ENCODE results near the gene SBF1. TPM values are rescaled to one million over a fixed set of nuclear protein-coding genes. Genes with fewer than 3 reads are reported as not detected.

Gene SBF1
- total RNA-seq, 4 donors from 2014 or later: 80.0 to 227 (median 128) TPM

DNA sequence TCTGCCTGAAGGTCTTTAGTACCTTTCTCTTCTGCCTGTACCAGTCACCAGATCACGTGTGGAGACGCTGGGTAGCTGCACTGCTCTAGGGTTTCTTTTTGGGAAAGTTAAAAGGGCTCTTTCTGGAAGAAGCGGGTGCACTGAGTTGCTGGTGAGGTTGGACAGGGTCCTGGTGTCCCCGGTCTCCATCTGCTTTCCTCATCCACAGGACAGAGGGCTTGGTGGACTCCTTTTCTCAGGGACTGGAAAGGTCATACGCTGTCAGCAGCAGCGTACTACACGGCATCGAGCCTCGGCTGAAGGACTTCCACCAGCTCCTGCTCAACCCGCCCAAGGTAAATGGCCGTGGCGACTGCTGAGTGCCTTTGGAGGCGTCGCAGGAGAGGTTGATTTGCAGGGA is 52.8 kb downstream of the SBF1 start:
- H3K27me3 ChIP-seq: no peaks in the 10 kb centered on the region
- TF ChIP-seq, protein P1, sequence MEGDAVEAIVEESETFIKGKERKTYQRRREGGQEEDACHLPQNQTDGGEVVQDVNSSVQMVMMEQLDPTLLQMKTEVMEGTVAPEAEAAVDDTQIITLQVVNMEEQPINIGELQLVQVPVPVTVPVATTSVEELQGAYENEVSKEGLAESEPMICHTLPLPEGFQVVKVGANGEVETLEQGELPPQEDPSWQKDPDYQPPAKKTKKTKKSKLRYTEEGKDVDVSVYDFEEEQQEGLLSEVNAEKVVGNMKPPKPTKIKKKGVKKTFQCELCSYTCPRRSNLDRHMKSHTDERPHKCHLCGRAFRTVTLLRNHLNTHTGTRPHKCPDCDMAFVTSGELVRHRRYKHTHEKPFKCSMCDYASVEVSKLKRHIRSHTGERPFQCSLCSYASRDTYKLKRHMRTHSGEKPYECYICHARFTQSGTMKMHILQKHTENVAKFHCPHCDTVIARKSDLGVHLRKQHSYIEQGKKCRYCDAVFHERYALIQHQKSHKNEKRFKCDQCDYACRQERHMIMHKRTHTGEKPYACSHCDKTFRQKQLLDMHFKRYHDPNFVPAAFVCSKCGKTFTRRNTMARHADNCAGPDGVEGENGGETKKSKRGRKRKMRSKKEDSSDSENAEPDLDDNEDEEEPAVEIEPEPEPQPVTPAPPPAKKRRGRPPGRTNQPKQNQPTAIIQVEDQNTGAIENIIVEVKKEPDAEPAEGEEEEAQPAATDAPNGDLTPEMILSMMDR (IDR thresholded peaks at IDR 0.05): no peak
- no peak for TF ChIP-seq POLR2A (IDR thresholded peaks at IDR 0.05)
- no peaks in the 10 kb centered on the region for H3K9me3 ChIP-seq
- no peak for DNase-seq
- no peak overlapping the region for H3K27ac ChIP-seq
- no peaks in the 10 kb centered on the region for H3K4me1 ChIP-seq
- intact Hi-C loops (cut with DNase I): no loop called here
- no peak overlapping the region for H3K4me3 ChIP-seq (replicated peaks in 1 of 3)
- WGBS, 2 donors: 95 to 97% methylated on average over 14 of the region's 14 CpGs
- peaks cover 64 to 65% of the 10 kb centered on the region in 2 donors for H3K36me3 ChIP-seq

DNA sequence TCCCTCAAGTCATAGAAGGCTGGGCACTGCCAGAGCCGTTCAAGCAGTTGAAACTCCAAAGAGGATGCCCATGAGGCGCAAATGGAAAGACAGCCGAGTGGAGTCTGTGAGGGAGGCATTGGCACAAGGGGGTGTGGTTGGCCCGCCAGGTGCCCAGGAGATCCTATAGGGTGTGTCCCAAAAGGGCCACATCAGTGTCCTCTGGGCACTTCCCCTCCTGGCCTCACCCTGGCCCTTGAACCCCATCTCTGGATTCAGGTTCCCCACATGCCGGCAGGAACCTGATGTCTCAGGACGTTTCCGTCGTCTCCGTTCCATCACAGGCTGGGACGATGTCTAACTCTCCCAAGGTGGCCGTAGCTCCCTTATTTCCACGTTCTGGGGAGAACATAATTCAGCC is 54.3 kb downstream of the SBF1 start:
- H3K4me1 ChIP-seq: no peaks in the 10 kb centered on the region
- no peak for DNase-seq
- no peak overlapping the region for H3K27ac ChIP-seq
- H3K27me3 ChIP-seq: no peaks in the 10 kb centered on the region
- no peaks in the 10 kb centered on the region for H3K9me3 ChIP-seq
- peaks cover 76 to 79% of the 10 kb centered on the region in 2 donors for H3K36me3 ChIP-seq
- no peak overlapping the region for H3K4me3 ChIP-seq (replicated peaks in 1 of 3)
- no peak for TF ChIP-seq POLR2A (IDR thresholded peaks at IDR 0.05)
- TF ChIP-seq, protein P1 (IDR thresholded peaks at IDR 0.05): no peak
- intact Hi-C loops (cut with DNase I): no loop called here
- 92 to 93% methylated on average over 12 of the region's 12 CpGs for WGBS, 2 donors

DNA sequence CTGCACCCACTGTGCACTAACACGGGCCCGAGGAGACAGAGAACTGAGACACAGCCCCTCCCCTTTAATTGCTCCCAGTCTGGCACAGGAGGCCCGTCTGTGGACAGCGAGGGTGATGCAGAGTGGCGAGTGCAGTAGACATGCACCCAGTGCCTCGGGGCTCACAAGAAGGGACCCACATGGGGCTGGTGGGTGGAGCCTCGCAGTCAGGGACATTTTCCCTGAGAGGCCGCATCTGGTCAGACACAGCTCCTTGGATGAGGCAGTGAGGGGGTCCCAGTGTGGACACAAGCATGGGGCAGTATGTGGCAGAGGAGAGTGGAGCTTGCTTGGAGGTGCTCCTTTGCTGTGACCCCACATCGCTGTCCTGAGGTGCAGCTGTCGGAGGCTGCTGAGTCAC is 54.8 kb downstream of the SBF1 start:
- H3K27ac ChIP-seq: no peak overlapping the region
- TF ChIP-seq POLR2A (IDR thresholded peaks at IDR 0.05): no peak
- TF ChIP-seq, protein P1 (IDR thresholded peaks at IDR 0.05): no peak
- WGBS, 2 donors: 90 to 91% methylated on average over 8 to 9 of the region's 10 CpGs
- H3K4me1 ChIP-seq: no peaks in the 10 kb centered on the region
- intact Hi-C loops (cut with DNase I): no loop called here
- H3K4me3 ChIP-seq (replicated peaks in 1 of 3): no peak overlapping the region
- DNase-seq: no peak
- no peaks in the 10 kb centered on the region for H3K9me3 ChIP-seq
- H3K27me3 ChIP-seq: no peaks in the 10 kb centered on the region
- H3K36me3 ChIP-seq: peaks cover 79 to 85% of the 10 kb centered on the region in 2 donors

DNA sequence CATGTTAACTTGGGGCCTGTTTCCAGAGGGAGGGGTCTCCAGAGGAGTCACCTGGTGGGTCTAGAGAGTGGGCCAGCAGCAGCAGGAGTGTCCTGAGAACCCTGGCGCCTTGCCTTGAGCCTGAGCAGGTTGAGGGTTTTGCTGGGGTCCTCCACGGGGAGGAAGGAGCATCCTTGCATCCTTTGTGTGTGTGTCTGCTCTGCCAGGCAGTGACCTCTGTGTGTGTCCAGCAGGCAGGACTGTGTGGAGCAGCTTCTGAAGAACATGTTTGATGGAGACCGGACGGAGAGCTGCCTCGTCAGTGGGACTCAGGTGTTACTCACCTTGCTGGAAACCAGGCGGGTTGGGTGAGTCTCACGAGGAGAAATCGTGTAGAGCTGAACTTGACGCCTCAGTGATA is 55.7 kb downstream of the SBF1 start:
- 92 to 95% methylated on average over 9 of the region's 9 CpGs for WGBS, 2 donors

DNA sequence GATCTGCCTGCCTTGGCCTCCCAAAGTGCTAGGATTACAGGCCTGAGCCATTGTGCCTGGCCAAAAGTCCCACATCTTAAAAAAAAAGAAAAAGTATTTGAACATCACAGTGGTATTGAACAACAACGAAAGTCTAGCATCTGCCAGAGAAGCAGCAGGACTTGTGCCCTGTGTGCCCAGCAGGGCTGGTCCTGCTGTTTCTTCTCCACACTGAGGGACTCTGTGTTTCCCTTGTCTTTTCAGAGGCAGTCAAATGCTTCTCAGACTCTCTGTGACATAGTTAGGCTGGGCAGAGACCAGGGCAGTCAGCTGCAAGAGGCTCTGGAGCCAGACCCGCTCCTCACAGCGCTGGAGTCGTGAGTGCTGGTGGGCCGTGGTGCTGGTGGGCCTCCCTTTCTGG is 56.2 kb downstream of the SBF1 start:
- WGBS, 2 donors: 92 to 100% methylated on average over 2 to 5 of the region's 5 CpGs
- Histone ChIP-seq H3K36me3 (peaks cover 74 to 88% of the 10 kb centered on the region in 2 donors), H3K4me1 (no peaks in the 10 kb centered on the region), H3K9me3 (no peaks in the 10 kb centered on the region), H3K27me3 (no peaks in the 10 kb centered on the region), H3K4me3 (replicated peaks in 1 of 3) (no peak overlapping the region), H3K27ac (no peak overlapping the region)
- no peak for DNase-seq
- TF ChIP-seq POLR2A (IDR thresholded peaks at IDR 0.05): no peak
- TF ChIP-seq, protein P1 (IDR thresholded peaks at IDR 0.05): no peak
- intact Hi-C loops (cut with DNase I): no loop called here

More for the DNA sequence above, 55.7 kb downstream of the SBF1 start:
- H3K27me3 ChIP-seq: no peaks in the 10 kb centered on the region
- H3K9me3 ChIP-seq: no peaks in the 10 kb centered on the region
- H3K36me3 ChIP-seq: peaks cover 79 to 91% of the 10 kb centered on the region in 2 donors
- intact Hi-C loops (cut with DNase I): no loop called here
- H3K4me3 ChIP-seq (replicated peaks in 1 of 3): no peak overlapping the region
- no peak for DNase-seq
- H3K27ac ChIP-seq: no peak overlapping the region
- no peaks in the 10 kb centered on the region for H3K4me1 ChIP-seq
- TF ChIP-seq POLR2A (IDR thresholded peaks at IDR 0.05): no peak
- TF ChIP-seq, protein P1 (IDR thresholded peaks at IDR 0.05): no peak
